Upper lobe of right lung (tissue), 1 donor: ENCODE measurements around the gene CNTN2. TPM values are rescaled to one million over a fixed set of nuclear protein-coding genes. Genes with fewer than 3 reads are reported as not detected.

ENCODE experiments used
- ATAC-seq: fragments of 200-7000 bp; cut with Tn5 transposase; one replicate; pipeline ENCODE4 v1.9.1; 2020; ENCODE audit warnings: mild to moderate bottlenecking, moderate library complexity
- DNase-seq: peaks from one replicate; pipeline ENCODE4 v3.0.0-alpha.2; 2020
- H3K27ac ChIP-seq: fragments of 200-600 bp; one replicate; pipeline ENCODE4 v1.8.0; 2022
- H3K27me3 ChIP-seq: fragments of 200-600 bp; one replicate; pipeline ENCODE4 v1.8.0; 2022; ENCODE audit warnings: mild to moderate bottlenecking
- H3K36me3 ChIP-seq: fragments of 200-600 bp; one replicate; pipeline ENCODE4 v1.8.0; 2022
- H3K4me1 ChIP-seq: fragments of 200-600 bp; one replicate; pipeline ENCODE4 v1.8.0; 2022
- H3K4me3 ChIP-seq: fragments of 200-600 bp; one replicate; pipeline ENCODE4 v1.8.0; 2022; ENCODE audit warnings: mild to moderate bottlenecking
- H3K9me3 ChIP-seq: fragments of 200-600 bp; one replicate; pipeline ENCODE4 v1.8.0; 2022
- intact Hi-C: fragments of 100-400 bp; cut with DNase I; formaldehyde crosslinking; loops from one replicate; pipeline ENCODE4 v1.11.0; 2022
- long read RNA-seq: library from polyadenylated mRNA; unstranded; transcript quantifications from one replicate; pipeline ENCODE4 v2.0.0, GENCODE V29; 2021
- total RNA-seq: library from RNA; stranded (reverse); fragmentation: NEBNext Ultra II Directional; extraction: Animal tissue kit (Norgen Biotek cat#: 25700); gene quantifications from one replicate; pipeline ENCODE4 v1.2.1, GENCODE V29; 2021
- TF ChIP-seq, protein P1 (sequence below): fragments of 200-600 bp; IDR thresholded peaks from one replicate; pipeline ENCODE4 v1.8.0; 2022; ENCODE audit warnings: antibody characterized with exemption
- donor health status: DM: no; HTN: yes; CAD: no; lungs with severe emphysema.

The CNTN2 gene, protein sequence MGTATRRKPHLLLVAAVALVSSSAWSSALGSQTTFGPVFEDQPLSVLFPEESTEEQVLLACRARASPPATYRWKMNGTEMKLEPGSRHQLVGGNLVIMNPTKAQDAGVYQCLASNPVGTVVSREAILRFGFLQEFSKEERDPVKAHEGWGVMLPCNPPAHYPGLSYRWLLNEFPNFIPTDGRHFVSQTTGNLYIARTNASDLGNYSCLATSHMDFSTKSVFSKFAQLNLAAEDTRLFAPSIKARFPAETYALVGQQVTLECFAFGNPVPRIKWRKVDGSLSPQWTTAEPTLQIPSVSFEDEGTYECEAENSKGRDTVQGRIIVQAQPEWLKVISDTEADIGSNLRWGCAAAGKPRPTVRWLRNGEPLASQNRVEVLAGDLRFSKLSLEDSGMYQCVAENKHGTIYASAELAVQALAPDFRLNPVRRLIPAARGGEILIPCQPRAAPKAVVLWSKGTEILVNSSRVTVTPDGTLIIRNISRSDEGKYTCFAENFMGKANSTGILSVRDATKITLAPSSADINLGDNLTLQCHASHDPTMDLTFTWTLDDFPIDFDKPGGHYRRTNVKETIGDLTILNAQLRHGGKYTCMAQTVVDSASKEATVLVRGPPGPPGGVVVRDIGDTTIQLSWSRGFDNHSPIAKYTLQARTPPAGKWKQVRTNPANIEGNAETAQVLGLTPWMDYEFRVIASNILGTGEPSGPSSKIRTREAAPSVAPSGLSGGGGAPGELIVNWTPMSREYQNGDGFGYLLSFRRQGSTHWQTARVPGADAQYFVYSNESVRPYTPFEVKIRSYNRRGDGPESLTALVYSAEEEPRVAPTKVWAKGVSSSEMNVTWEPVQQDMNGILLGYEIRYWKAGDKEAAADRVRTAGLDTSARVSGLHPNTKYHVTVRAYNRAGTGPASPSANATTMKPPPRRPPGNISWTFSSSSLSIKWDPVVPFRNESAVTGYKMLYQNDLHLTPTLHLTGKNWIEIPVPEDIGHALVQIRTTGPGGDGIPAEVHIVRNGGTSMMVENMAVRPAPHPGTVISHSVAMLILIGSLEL
- total RNA-seq, result not detected
- long read RNA-seq, result 0 reads

DNA sequence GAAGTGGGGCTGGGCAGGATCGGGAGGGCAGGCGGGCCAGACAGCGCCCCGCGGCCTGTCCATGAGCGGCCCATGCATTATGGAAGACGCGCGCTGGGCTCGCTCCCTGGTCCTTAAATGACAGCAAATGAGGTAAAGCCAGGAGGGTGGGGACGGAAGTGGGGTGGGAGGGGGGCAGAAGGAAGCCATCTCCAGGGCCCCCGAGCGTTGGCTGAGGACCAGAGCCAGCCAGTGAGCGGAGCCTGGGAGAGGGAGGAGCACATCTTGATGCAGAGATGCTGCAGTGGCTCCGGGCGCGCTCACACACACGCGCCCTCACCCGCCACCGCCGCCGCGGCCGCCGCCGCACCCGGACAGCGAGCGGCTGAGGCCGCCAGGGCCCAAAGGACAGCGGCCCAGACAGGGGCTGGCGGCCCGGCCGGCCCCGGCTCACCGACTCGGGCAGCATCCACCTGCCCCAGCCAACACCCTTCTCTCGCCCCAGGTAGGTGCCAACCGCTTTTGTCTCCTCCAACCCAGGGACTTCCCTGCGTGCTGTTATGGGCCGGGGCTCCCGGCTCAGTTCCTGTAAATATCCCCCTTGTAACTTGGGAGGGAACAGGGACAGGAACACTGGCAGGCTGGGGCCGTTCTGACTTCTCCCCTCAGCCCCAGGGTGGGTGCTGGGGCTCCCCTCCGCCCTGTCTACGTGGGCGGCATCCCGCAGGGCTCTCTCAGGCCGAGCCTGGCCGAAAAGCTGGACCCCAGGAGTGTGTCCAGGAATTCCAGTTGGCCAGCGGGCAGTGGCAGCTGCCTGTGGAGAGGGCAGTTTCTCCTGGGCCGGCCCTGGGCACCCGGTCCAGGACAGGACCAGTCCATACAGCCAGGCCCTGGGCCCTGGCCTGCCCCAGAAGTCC, at the start of gene CNTN2:
Gene CNTN2, plus strand, starts transcription at position 302 of the 896 bp plus-strand sequence. CDS start 9,974 bp downstream, outside the sequence.
- TF ChIP-seq, protein P1, sequence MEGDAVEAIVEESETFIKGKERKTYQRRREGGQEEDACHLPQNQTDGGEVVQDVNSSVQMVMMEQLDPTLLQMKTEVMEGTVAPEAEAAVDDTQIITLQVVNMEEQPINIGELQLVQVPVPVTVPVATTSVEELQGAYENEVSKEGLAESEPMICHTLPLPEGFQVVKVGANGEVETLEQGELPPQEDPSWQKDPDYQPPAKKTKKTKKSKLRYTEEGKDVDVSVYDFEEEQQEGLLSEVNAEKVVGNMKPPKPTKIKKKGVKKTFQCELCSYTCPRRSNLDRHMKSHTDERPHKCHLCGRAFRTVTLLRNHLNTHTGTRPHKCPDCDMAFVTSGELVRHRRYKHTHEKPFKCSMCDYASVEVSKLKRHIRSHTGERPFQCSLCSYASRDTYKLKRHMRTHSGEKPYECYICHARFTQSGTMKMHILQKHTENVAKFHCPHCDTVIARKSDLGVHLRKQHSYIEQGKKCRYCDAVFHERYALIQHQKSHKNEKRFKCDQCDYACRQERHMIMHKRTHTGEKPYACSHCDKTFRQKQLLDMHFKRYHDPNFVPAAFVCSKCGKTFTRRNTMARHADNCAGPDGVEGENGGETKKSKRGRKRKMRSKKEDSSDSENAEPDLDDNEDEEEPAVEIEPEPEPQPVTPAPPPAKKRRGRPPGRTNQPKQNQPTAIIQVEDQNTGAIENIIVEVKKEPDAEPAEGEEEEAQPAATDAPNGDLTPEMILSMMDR, result no peak
- Histone ChIP-seq H3K27ac (no peak within 1 kb of the TSS), H3K36me3 (no peaks in the 10 kb centered on the region), H3K4me1 (peaks cover 3% of the 10 kb centered on the region), H3K4me3 (no peak within 1 kb of the TSS), H3K27me3 (peaks cover 60% of the 10 kb centered on the region), H3K9me3 (no peaks in the 10 kb centered on the region)
- ATAC-seq (peak; percentile 3), DNase-seq (no peak)
- intact Hi-C loops, result no loop called here

DNA sequence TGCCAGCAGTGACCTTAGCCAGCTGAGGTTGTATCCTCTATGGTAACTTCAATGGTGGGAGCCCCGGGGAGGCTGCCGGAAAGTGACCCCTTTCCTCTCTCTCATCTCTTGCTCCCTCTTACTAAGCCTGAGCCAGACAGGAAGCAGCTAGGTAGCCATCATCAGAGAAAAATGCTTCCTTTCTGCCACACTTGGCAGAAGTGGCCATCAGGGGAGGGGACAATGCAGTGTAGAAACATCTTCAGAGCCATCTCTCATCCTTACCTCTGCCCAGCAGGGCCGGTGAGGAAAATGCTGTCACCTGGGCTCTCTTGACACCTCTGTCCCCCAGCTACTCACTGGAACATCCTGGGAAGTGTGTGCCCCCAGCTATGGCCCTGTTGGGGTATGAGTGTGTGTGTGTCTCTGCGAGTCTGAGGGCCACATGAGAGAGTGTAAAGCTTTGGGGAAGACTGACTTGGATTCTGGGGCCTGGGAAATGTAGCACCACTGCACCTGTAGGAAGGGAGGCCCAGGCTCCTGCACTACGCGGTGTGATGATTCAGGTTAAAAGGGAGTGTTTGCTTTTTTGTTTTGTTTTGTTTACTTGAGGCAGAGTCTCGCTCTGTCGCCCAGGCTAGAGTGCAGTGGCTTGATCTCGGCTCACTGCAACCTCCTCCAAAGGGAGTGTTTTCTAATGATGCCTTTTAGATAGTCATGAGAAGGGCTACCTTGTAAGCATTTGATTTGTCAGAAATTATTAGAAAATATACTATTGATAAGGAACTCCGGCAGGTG, 48.7 kb upstream of the CNTN2 start:
- intact Hi-C loops, result no loop called here
- DNase-seq (no peak), ATAC-seq (no peak)
- H3K4me1 ChIP-seq, result no peaks in the 10 kb centered on the region
- H3K9me3 ChIP-seq, result no peaks in the 10 kb centered on the region
- H3K27me3 ChIP-seq, result peaks cover 5% of the 10 kb centered on the region
- H3K36me3 ChIP-seq, result no peaks in the 10 kb centered on the region
- H3K4me3 ChIP-seq, result no peak overlapping the region
- no peak overlapping the region for H3K27ac ChIP-seq
- TF ChIP-seq, protein P1, result no peak

DNA sequence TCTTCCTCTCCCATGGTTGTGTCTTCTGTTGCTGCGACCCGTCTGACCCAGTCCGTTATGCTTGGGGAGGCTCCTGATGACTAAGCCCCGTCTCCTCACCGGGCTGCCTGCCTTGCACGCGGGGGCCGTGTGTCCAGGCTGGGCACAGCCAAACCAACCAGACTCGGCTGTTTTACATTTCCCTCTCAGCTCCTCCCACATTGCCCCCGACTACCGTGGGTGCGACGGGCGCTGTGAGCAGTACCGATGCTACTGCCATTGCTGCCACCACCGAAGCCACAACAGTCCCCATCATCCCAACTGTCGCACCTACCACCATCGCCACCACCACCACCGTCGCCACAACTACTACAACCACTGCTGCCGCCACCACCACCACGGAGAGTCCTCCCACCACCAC, 46.0 kb upstream of the CNTN2 start:
- Histone ChIP-seq H3K4me3 (no peak overlapping the region), H3K27ac (no peak overlapping the region), H3K4me1 (no peaks in the 10 kb centered on the region), H3K36me3 (no peaks in the 10 kb centered on the region), H3K9me3 (no peaks in the 10 kb centered on the region), H3K27me3 (no peaks in the 10 kb centered on the region)
- intact Hi-C loops, result no loop called here
- ATAC-seq (no peak), DNase-seq (no peak)
- TF ChIP-seq, protein P1, result no peak

DNA sequence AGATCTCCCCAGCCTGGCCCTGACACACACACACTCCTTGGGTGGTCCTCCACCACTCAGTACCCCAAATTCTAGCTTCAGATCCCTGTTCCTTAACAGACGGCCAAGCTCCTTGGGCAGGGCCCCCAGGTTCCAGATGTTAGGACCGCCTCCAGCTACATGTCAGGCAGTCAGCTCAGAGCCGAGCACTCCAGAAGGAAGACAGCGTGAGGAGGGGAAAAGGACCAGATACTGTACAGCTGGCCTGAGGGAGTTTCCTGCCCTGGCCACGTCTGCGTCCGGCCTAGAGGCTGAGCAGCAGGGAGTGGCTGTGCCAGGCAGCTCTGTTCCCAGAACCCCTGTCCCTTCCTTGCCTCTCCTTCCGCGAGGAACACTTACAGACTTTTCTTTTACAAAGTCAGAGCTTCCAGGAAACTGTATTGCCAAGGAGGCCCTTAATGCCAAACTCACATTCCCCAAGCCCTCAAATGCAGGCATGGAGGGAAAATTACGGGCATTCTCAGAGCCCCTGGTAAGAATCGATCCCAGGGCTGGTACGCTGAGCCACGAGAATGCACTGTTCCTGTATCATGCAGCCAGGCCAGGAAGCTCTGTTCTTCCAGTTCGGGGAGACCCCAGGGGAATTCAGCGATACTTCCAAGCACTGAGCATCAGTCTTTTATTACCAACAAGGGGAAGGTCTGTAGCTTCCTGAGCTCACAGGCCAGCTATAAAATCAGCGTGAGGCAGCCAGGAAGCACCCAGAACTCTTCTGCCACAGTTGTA, 45.2 kb upstream of the CNTN2 start:
- intact Hi-C loops, result no loop called here

More for the DNA sequence above, 45.2 kb upstream of the CNTN2 start:
- TF ChIP-seq, protein P1, result no peak
- no peaks in the 10 kb centered on the region for H3K4me1 ChIP-seq
- no peaks in the 10 kb centered on the region for H3K36me3 ChIP-seq
- no peaks in the 10 kb centered on the region for H3K27me3 ChIP-seq
- no peak overlapping the region for H3K4me3 ChIP-seq
- DNase-seq (no peak), ATAC-seq (no peak)
- H3K9me3 ChIP-seq, result no peaks in the 10 kb centered on the region
- no peak overlapping the region for H3K27ac ChIP-seq
